ENCODE data around the gene LYSMD3. TPM values are rescaled to one million over a fixed set of nuclear protein-coding genes. Genes with fewer than 3 reads are reported as not detected.

Gene LYSMD3
- total and polyA plus RNA-seq, 10 of the 15 experiments (the other 5 are each of a cell fraction or from before 2014, with no cell fraction given) = 3.9 to 22.5 (median 12.6) TPM

DNA sequence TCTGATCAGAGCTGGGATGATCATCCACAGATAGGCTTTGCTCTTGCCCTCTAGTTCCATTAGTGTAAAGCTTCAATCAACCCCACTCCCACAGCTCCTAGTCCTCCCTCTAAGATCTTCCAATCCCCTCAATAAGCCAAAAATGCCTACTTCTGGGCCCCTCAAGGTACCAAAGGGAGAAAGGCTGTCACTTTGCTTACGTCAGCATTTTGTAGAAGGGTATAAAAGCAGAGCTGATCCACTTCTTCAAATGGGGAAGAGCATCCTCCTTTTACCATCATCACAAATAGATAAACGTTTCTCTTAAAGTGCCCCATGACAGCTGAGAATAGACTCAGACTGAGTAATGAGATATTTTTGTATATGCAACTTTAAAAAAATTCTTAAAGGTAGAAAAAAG, 16.1 kb upstream of the LYSMD3 start:
- no peak for DNase-seq (ENCODE audit: low read depth, low spot score)

More for the DNA sequence above, 16.1 kb upstream of the LYSMD3 start:
- ChIA-PET SMC1A (ENCODE audit: uncharacterized antibody, unreplicated experiment) (interaction anchor here (0.7 to 1.0 kb wide), 3 partner anchors 15 to 132 kb away, joined by 3 read pairs; no protein-coding TSS in a partner anchor), RAD21 (ENCODE audit: unreplicated experiment) (interaction anchor here (1.3 kb wide), 1 partner anchor 238 kb away, joined by 4 read pairs; no protein-coding TSS in a partner anchor), POLR2A (no interaction called here), CTCF (interaction anchor here (1.0 kb wide), 1 partner anchor 15 kb away, joined by 3 read pairs; the partner anchor contains the start of gene LYSMD3)
- in situ Hi-C loops (cut with MboI) = no loop called here
- H3K27me3 ChIP-seq (replicated peaks in 1 of 2; ENCODE audit: control insufficient read depth in 2 of 2, insufficient read depth in 2 of 2, low read length in 1 of 2) = no peaks in the 10 kb centered on the region; a peak in 1 of 4 replicates
- no peak overlapping the region for H3K4me3 ChIP-seq
- no peaks in the 10 kb centered on the region for H3K36me3 ChIP-seq (ENCODE audit: control insufficient read depth in 2 of 2, insufficient read depth in 2 of 2, low read length in 1 of 2)
- H3K79me2 ChIP-seq (ENCODE audit: control insufficient read depth, insufficient read depth, low read length) = no peaks in the 10 kb centered on the region
- no peaks in the 10 kb centered on the region for H4K20me1 ChIP-seq (ENCODE audit: control insufficient read depth, insufficient read depth)
- no peaks in the 10 kb centered on the region for H3K9me3 ChIP-seq (replicated peaks; ENCODE audit: control insufficient read depth, insufficient read depth, low read length)
- WGBS (ENCODE audit: insufficient coverage, insufficient replicate concordance, low lambda C conversion rate, missing lambda C conversion rate) = 28% methylated on average over 2 of the region's 2 CpGs
- H3K4me2 ChIP-seq (ENCODE audit: control insufficient read depth, insufficient read depth) = no peak overlapping the region
- TF ChIP-seq SIX5 (IDR thresholded peaks at IDR 0.05; ENCODE audit: low read depth, low read length, severe bottlenecking) (no peak), NFIC (IDR thresholded peaks at IDR 0.05; ENCODE audit: low read depth, low read length) (no peak), MYC (IDR thresholded peaks at IDR 0.05; ENCODE audit: insufficient read depth, insufficient read length, insufficient replicate concordance, low read length, severe bottlenecking) (no peak), HDAC2 (IDR thresholded peaks at IDR 0.05) (no peak)
- TF ChIP-seq, protein P1, sequence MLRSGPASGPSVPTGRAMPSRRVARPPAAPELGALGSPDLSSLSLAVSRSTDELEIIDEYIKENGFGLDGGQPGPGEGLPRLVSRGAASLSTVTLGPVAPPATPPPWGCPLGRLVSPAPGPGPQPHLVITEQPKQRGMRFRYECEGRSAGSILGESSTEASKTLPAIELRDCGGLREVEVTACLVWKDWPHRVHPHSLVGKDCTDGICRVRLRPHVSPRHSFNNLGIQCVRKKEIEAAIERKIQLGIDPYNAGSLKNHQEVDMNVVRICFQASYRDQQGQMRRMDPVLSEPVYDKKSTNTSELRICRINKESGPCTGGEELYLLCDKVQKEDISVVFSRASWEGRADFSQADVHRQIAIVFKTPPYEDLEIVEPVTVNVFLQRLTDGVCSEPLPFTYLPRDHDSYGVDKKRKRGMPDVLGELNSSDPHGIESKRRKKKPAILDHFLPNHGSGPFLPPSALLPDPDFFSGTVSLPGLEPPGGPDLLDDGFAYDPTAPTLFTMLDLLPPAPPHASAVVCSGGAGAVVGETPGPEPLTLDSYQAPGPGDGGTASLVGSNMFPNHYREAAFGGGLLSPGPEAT (IDR thresholded peaks at IDR 0.05; ENCODE audit: low read depth) = no peak
- TF ChIP-seq, protein P2, sequence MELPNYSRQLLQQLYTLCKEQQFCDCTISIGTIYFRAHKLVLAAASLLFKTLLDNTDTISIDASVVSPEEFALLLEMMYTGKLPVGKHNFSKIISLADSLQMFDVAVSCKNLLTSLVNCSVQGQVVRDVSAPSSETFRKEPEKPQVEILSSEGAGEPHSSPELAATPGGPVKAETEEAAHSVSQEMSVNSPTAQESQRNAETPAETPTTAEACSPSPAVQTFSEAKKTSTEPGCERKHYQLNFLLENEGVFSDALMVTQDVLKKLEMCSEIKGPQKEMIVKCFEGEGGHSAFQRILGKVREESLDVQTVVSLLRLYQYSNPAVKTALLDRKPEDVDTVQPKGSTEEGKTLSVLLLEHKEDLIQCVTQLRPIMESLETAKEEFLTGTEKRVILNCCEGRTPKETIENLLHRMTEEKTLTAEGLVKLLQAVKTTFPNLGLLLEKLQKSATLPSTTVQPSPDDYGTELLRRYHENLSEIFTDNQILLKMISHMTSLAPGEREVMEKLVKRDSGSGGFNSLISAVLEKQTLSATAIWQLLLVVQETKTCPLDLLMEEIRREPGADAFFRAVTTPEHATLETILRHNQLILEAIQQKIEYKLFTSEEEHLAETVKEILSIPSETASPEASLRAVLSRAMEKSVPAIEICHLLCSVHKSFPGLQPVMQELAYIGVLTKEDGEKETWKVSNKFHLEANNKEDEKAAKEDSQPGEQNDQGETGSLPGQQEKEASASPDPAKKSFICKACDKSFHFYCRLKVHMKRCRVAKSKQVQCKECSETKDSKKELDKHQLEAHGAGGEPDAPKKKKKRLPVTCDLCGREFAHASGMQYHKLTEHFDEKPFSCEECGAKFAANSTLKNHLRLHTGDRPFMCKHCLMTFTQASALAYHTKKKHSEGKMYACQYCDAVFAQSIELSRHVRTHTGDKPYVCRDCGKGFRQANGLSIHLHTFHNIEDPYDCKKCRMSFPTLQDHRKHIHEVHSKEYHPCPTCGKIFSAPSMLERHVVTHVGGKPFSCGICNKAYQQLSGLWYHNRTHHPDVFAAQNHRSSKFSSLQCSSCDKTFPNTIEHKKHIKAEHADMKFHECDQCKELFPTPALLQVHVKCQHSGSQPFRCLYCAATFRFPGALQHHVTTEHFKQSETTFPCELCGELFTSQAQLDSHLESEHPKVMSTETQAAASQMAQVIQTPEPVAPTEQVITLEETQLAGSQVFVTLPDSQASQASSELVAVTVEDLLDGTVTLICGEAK (IDR thresholded peaks at IDR 0.05; ENCODE audit: borderline replicate concordance) = no peak
- H3K27ac ChIP-seq (ENCODE audit: control insufficient read depth, insufficient read depth) = no peak overlapping the region
- H2AFZ ChIP-seq (ENCODE audit: control insufficient read depth, low read depth, low read length) = no peak overlapping the region
- ATAC-seq (no peak), FAIRE-seq (no peak)
- no peak overlapping the region for H3K9ac ChIP-seq (ENCODE audit: control insufficient read depth, insufficient read depth, low read length)
- no peaks in the 10 kb centered on the region for H3K4me1 ChIP-seq (ENCODE audit: control insufficient read depth, insufficient read depth, low read length)
- intact Hi-C loops (cut with micrococcal nuclease; ENCODE audit: unreplicated experiment) = no loop called here
- BruUV-seq (replicated peaks) = no TSS peak
